Thoracic aorta endothelial cell (primary cell): ENCODE results near the gene ZNF774. TPM values are rescaled to one million over a fixed set of nuclear protein-coding genes. Genes with fewer than 3 reads are reported as not detected.

Experiments used
- small RNA-seq: library from RNA; depleted of rRNA; stranded (forward); fragments of <200 nt; gene quantifications from one replicate; pipeline ENCODE3, GENCODE V24; 2012
- total RNA-seq: library from RNA; depleted of rRNA; stranded (reverse); fragments of >200 nt; gene quantifications from 2 replicates; pipeline ENCODE4 v1.2.3, GENCODE V29; 2012

The ZNF774 gene
- total RNA-seq: 1.5 and 5.3 TPM in 2 replicates

GRCh38 chr15:90352107-90352893, at the start of gene ZNF774:
Gene ZNF774 (plus strand): TSS chr15:90352284. CDS start chr15:90354661, 2,377 bp downstream.

GRCh38 chr15:90387534-90388461, 35.7 kb downstream of the ZNF774 start, which contains the start of gene IQGAP1:
Gene IQGAP1 (plus strand): TSS chr15:90388242. CDS start chr15:90388342, 100 bp downstream.

Small RNAs within 50 kb of the gene (small RNA-seq; reads per million reads assigned to genes)
- not detected for gene NDUFA3P4

Other genes with a start within 250 kb of the ZNF774 start
- gene IDH2, start 249.8 kb upstream of the ZNF774 start, total RNA-seq: 67.2 and 74.4 TPM in 2 replicates
- gene SEMA4B, start 151.0 kb upstream of the ZNF774 start, total RNA-seq: 8.5 and 9.8 TPM in 2 replicates
- 26.6 and 30.6 TPM in 2 replicates for gene CIB1, start 118.3 kb upstream of the ZNF774 start, total RNA-seq
- 8.4 and 11.3 TPM in 2 replicates for gene GDPGP1, start 118.1 kb upstream of the ZNF774 start, total RNA-seq
- gene TTLL13, start 102.7 kb upstream of the ZNF774 start, total RNA-seq: not detected in 2 replicates
- 50.1 and 58.4 TPM in 2 replicates for gene NGRN, start 86.6 kb upstream of the ZNF774 start, total RNA-seq
- gene IQGAP1, start 36.0 kb downstream of the ZNF774 start, total RNA-seq: 344 and 378 TPM in 2 replicates
- gene CRTC3, start 177.6 kb downstream of the ZNF774 start, total RNA-seq: 16.2 and 24.1 TPM in 2 replicates